HG02678 (cell line): ENCODE results near the gene TFDP2.
"Not testable (repeated sequence)": the region's sequence is repeated elsewhere in the genome, so short reads cannot be mapped to it uniquely, and the experiment has no call there.

Source experiments
- ATAC-seq: cut with Tn5 transposase; IDR thresholded peaks from one replicate; pipeline ENCODE4 v1.9.1; 2021; ENCODE audit warnings: mild to moderate bottlenecking, moderate library complexity; ENCODE audit not compliant: unreplicated experiment

TFDP2 gene

GRCh38 chr3:142027300-142027699 lies 122.0 kb downstream of the TFDP2 start:
- ATAC-seq: no peak

DNA sequence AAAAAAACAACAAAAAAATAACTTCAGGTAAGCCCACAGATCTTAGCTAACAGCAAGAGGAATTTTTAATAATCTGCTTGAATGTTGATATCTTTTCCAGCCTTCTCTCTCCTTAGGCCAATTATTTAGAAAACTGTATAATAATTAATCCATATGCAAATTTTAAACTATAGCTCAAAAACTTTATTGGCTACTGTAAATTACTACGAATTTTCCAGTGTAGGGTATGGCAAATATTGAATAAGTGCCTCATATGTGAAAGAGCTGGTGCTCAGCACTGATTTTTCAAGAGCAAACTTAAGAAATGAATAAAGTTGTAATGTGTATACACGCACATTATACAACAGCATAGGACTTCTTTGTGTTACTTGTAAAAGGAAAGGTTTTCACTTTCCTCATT lies 123.0 kb downstream of the TFDP2 start:
- no peak for ATAC-seq

DNA sequence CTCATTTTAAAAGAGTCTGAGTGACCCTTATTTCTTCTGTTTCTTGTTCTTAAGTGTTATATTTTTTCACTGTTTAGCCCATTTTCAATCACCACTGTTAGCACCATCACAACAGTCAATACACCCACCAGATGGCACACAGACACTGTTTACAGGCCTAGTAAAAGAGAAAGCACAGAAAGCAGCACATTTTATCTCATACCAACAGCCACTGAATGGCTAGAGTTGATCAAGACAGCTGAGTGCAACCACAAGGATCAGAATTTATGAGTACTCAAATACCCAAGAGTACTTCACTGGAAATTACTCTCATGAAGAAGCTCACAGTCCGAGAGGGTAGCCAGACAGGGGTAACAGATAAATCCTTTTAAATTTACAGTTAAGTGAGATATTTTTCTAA lies 127.0 kb downstream of the TFDP2 start:
- peak; percentile 79 for ATAC-seq

DNA sequence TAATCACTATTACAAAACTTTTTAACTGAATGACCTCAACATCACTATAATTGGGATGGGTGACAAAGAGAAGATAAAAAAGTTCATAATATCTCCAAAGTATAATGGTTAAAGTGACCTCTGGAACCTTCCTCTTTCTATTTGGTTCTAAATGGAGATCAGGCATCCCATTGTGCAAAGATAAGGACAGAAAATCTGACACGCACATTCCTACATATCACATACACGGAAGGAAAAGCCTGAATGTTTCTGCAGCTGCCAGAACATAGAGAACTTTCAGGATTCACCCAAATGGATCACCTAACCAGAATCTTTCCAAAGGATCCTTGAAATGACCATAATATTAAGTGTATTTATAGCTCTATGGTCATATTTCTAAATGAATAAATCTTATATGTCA lies 128.2 kb downstream of the TFDP2 start:
- ATAC-seq: no peak

DNA sequence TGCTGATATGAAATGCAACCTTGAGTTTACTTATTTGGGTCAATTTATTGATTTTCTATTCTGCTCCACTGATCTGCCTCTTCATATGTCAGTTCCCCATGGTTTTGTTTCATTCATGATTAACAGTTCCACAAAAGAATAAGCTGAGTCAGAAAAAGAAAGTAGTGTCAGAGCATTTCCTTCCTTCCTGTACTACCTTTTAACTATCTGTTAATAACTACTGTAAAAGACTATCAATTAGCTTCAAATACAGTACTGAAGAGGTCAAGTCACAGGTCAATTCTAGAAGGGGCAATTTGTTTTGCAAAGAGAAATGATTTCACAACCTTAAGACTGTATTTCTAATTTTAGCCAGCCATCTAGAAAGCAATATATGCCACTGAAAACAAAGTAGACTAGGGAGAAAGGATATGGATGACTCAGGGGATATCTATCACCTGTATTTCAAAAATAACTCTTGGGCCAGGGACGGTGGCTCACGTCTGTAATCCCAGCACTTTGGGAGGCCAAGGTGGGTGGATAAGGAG lies 129.5 kb downstream of the TFDP2 start:
- peak; percentile 71 for ATAC-seq

GRCh38 chr3:142013993-142014392 lies 135.4 kb downstream of the TFDP2 start:
- no peak for ATAC-seq

- no peak for ATAC-seq
These were observed 135.9 kb downstream of the TFDP2 start for GRCh38 chr3:142013326-142013980.

DNA sequence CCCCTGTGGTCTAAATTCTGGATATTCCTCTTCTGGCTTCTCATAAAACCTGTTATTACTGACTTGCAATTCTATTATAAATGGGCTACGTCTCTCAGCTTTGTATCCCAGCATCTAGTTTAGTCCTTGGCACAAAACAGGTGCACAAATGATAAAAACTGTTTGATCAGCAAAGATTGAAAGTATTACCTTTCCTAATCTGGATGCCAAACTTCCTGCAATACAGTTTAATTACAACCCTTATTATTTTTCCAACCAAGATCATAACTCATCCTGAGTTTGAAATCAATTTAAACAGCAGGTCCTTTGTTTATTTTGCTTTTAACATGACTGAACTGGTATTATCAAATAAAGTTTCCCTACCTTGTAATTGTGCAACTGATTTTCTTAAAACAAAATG lies 140.3 kb downstream of the TFDP2 start:
- no peak for ATAC-seq

- ATAC-seq: no peak
These were observed 141.5 kb downstream of the TFDP2 start for GRCh38 chr3:142007710-142008399.

DNA sequence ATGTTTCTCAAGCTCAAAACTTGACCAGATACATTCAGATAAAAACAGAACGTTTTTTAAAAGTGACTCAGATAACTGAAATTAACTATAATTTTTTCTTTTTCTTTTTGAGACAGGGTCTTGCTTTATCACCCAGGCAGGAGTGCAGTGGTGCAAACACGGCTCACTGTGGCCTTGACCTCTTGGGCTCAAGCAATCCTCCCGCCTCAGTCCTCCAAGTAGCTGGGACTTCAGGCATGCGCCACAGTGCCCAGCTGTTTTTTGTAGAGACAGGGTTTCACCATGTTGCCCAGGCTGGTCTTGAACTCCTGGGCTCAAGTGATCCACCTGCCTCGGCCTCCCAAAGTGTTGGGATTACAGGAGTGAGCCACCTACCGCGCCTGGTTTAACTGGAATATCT lies 144.4 kb downstream of the TFDP2 start:
- ATAC-seq: not testable (repeated sequence)

- no peak for ATAC-seq
These were observed 145.3 kb downstream of the TFDP2 start for GRCh38 chr3:142004025-142004424.

DNA sequence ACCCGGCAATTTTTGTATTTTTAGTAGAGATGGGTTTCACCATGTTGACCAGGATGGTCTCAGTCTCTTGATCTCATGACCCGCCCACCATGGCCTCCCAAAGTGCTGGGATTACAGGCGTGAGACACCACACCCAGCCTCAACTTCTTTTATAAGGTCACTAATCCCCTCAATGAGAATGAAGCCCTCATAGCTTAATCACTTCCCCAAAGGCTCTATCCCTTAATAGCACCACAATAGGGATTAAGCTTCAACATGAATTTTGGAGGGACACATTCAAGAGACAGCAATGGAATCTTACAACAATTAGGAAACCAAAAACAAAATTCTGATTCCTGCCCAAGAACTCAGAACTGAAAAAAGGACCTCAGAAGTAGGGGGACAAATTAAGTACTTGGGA lies 146.1 kb downstream of the TFDP2 start:
- ATAC-seq: no peak

DNA sequence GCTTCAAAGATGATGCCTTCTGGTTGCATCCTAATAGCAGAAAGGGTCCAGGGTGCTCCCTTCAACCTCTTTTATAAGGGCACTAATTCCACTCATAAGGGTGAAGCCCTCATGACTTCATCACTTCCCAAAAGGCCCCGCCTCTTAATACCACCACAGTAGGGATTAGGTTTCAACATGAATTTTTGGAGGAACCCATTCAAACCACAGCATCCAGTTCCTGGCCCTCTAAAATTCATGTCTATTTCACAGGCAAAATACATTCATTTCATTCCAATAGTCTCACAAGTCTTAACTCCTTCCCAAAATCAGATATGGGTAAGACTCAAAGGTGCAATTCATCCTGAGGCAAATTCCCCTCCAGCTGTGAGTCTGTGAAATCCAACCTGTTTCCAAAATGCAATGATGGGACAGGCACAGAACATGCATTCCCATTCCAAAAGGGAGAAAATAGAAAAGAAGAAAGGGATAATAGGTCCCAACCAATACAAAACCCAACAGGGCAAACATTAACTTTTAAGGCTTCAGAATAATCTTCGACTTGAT lies 148.9 kb downstream of the TFDP2 start:
- ATAC-seq: no peak

GRCh38 chr3:141998669-141999290 lies 150.6 kb downstream of the TFDP2 start:
- no peak for ATAC-seq

DNA sequence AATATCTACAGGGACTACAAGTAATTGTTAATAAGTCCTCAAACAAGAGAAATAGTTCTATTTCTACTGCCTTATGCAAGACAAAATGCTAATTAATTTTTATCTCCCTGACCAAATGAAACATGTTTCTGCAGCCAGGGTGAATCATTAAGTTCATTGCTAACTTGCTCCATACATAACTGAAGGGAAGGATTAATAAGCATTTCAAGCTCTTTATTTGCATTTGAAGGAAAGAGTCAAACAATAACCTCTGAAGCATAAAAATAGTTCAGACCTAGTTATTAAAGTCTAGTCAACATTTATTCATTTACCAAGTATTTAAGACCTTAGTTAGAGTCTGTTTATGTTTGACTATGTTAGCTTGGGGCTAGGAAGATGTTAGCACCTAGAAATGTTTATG lies 152.9 kb downstream of the TFDP2 start:
- ATAC-seq: peak; percentile 39

GRCh38 chr3:141994856-141995255 lies 154.5 kb downstream of the TFDP2 start:
- no peak for ATAC-seq

DNA sequence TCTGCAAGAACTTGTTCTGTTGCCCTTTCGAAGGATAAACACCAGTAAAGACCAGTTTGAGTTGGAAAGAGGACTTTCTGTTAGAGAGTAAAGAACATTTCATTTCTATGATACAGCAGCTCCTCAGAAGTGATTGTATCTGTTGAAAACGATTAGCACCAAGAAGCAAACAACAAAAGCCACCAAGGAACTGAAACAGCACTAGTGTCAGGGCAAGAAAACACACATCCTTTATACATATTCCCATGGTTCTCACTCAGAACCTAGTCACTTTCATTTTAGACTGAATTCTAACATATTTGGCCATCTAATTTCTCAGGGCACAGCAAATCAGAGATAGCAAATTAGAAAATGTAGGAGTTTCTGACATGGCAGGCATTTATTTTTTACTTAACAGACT lies 156.8 kb downstream of the TFDP2 start:
- peak; percentile 74 for ATAC-seq

- ATAC-seq: no peak
These were observed 162.7 kb downstream of the TFDP2 start for GRCh38 chr3:141986548-141987107.

GRCh38 chr3:141981084-141981483 lies 168.3 kb downstream of the TFDP2 start:
- ATAC-seq: no peak

DNA sequence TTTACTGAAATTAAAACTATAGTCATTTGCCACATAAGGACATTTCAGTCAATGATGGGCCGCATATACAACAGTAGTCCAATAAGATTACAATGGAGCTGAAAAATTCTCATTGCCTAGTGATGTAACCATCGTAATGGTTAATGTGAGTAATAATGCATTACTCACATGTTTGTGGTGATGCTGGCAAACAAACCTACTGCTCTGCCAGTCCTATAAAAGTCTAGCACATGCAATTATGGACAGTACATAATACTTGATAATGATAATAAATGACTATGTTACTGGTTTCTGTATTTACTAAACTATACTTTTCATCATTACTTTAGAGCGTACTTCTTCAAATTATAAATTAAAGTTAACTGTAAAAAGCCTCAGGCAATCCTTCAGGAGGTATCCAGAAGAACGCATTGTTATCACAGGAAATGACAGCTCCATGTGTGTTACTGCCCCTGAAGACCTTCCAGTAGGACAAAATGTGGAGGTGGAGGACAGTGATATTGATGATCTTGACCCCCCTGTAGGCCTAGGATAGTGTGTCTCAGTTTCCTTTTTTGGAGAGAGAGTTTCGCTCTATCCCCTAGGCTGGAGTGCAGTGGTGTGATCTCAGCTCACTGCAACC lies 170.2 kb downstream of the TFDP2 start:
- no peak for ATAC-seq

DNA sequence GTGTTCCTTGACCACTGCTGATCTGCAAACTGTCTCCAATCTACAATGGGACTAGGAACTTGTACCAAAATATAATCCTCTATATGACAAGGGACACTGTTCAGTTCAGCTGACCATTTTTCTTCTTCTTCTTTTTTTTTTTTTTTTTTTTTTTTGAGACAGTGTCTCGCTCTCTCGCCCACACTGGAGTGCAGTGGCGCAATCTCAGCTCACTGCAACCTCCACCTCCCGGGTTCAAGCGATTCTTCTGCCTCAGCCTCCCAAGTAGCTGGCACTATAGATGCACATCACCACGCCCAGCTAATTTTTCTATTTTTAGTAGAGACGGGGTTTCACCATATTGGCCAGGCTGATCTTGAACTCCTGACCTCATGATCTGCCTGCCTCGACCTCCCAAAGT lies 174.6 kb downstream of the TFDP2 start:
- not testable (repeated sequence) for ATAC-seq
